IMR-90 (cell line): ENCODE measurements around the gene TF. TPM values are rescaled to one million over a fixed set of nuclear protein-coding genes. Genes with fewer than 3 reads are reported as not detected.

Experiments
- ATAC-seq: fragments of 200-7000 bp; cut with Tn5 transposase; 2 replicates; pipeline ENCODE4 v1.9.1; 2020; ENCODE audit warnings: low read depth, mild to moderate bottlenecking, moderate library complexity
- BruUV-seq: library from RNA; stranded (reverse); fragments of 400-500 nt; replicated peaks from 2 replicates; lab custom pipeline; 2021; lab: Mats Ljungman, UMichigan
- CTCF ChIA-PET: fragments of 300-600 bp; formaldehyde crosslinking; extraction: SDS; loops from one replicate; lab custom pipeline; 2021; ENCODE audit warnings: antibody characterized with exemption; lab: Yijun Ruan, JAX
- POLR2A ChIA-PET: fragments of 300-600 bp; sonication (Branson Sonifier 250); formaldehyde crosslinking; loops from one replicate; lab custom pipeline; 2022; ENCODE audit warnings: antibody characterized with exemption; ENCODE audit not compliant: unreplicated experiment; lab: Charles Lee
- DNase-seq: peaks from one replicate; pipeline ENCODE4 v3.0.0; 2013
- H2AFZ ChIP-seq: replicated peaks from 2 replicates; pipeline ENCODE3; 2013; ENCODE audit warnings: low read length, mild to moderate bottlenecking; ENCODE audit not compliant: poor library complexity
- H2AK5ac ChIP-seq: 2 replicates; pipeline ENCODE4 v1.6.1; 2013; ENCODE audit warnings: low read depth, low read length, inconsistent platforms
- H2AK9ac ChIP-seq: replicated peaks from 2 replicates; pipeline ENCODE3; 2013; ENCODE audit warnings: mild to moderate bottlenecking, low read depth, low read length, moderate library complexity; ENCODE audit not compliant: poor library complexity
- H2BK120ac ChIP-seq: 2 replicates; pipeline ENCODE4 v1.6.1; 2013; ENCODE audit warnings: low read depth, low read length, inconsistent platforms
- H2BK15ac ChIP-seq: 3 replicates; pipeline ENCODE4 v1.6.1; 2013; ENCODE audit warnings: low read depth, low read length, inconsistent platforms
- H2BK20ac ChIP-seq: 2 replicates; pipeline ENCODE4 v1.6.1; 2013; ENCODE audit warnings: low read depth, mild to moderate bottlenecking, inconsistent platforms, low read length, moderate library complexity
- H2BK5ac ChIP-seq: 2 replicates; pipeline ENCODE4 v1.6.1; 2013; ENCODE audit warnings: mild to moderate bottlenecking, low read depth, low read length, inconsistent platforms; ENCODE audit not compliant: poor library complexity, severe bottlenecking
- H3K14ac ChIP-seq: replicated peaks from 2 replicates; pipeline ENCODE4 v1.6.1; 2013; ENCODE audit warnings: low read depth, low read length, inconsistent platforms
- H3K18ac ChIP-seq: 2 replicates; pipeline ENCODE4 v1.6.1; 2013; ENCODE audit warnings: low read depth, low read length, control low read depth
- H3K23ac ChIP-seq: 2 replicates; pipeline ENCODE4 v1.6.1; 2013; ENCODE audit warnings: low read depth, low read length, inconsistent platforms
- H3K27ac ChIP-seq: 2 replicates; pipeline ENCODE4 v1.5.1; 2013; ENCODE audit warnings: mild to moderate bottlenecking, control low read depth, low read length; ENCODE audit not compliant: insufficient read depth
- H3K27me3 ChIP-seq: 2 replicates; pipeline ENCODE4 v1.6.1; 2013; ENCODE audit warnings: low read length; ENCODE audit not compliant: control insufficient read depth, insufficient read depth
- H3K36me3 ChIP-seq: 2 replicates; pipeline ENCODE4 v1.6.1; 2013; ENCODE audit warnings: low read length, mixed read lengths; ENCODE audit not compliant: control insufficient read depth, insufficient read depth
- H3K4ac ChIP-seq: 2 replicates; pipeline ENCODE4 v1.6.1; 2013; ENCODE audit warnings: low read depth, low read length, inconsistent platforms
- H3K4me1 ChIP-seq: 2 replicates; pipeline ENCODE4 v1.6.1; 2013; ENCODE audit warnings: low read length, mixed read lengths; ENCODE audit not compliant: control insufficient read depth, insufficient read depth
- H3K4me2 ChIP-seq: 2 replicates; pipeline ENCODE4 v1.6.1; 2013; ENCODE audit warnings: low read depth, mild to moderate bottlenecking, control low read depth, low read length, moderate library complexity
- H3K4me3 ChIP-seq: 2 replicates; pipeline ENCODE4 v1.5.1; 2013; ENCODE audit warnings: low read depth, mild to moderate bottlenecking, control low read depth, low read length, moderate library complexity; ENCODE audit not compliant: insufficient read depth
- H3K56ac ChIP-seq: 2 replicates; pipeline ENCODE4 v1.6.1; 2013; ENCODE audit warnings: low read length, inconsistent platforms; ENCODE audit not compliant: insufficient read depth; ENCODE audit errors: extremely low read depth
- H3K79me1 ChIP-seq, 2 experiments: 2 replicates each; pipeline ENCODE4 v1.6.1; 2013; ENCODE audit warnings: low read length in 2 of 2, inconsistent platforms in 1 of 2, low read depth in 1 of 2
- H3K9ac ChIP-seq: 2 replicates; pipeline ENCODE4 v1.6.1; 2013; ENCODE audit warnings: low read depth, low read length, control low read depth
- H3K9me1 ChIP-seq: 2 replicates; pipeline ENCODE4 v1.6.1; 2013; ENCODE audit warnings: low read length, inconsistent platforms; ENCODE audit not compliant: insufficient read depth
- H3K9me3 ChIP-seq: 2 replicates; pipeline ENCODE4 v1.6.1; 2013; ENCODE audit warnings: low read length; ENCODE audit not compliant: control insufficient read depth, insufficient read depth
- H4K20me1 ChIP-seq: 2 replicates; pipeline ENCODE4 v1.6.1; 2013; ENCODE audit warnings: low read length, inconsistent platforms; ENCODE audit not compliant: insufficient read depth
- H4K5ac ChIP-seq: 2 replicates; pipeline ENCODE4 v1.6.1; 2013; ENCODE audit warnings: mild to moderate bottlenecking, low read depth, low read length, control low read depth
- H4K8ac ChIP-seq, 2 experiments: 2 replicates each; pipeline ENCODE4 v1.6.1; 2013; ENCODE audit warnings: low read depth in 2 of 2, low read length in 2 of 2, control low read depth in 1 of 2, inconsistent platforms in 1 of 2
- H4K91ac ChIP-seq: 2 replicates; pipeline ENCODE4 v1.6.1; 2013; ENCODE audit warnings: low read depth, low read length, inconsistent platforms; ENCODE audit not compliant: insufficient read depth
- BHLHE40 ChIP-seq: fragments of 150-350 bp; IDR thresholded peaks from 2 replicates; pipeline ENCODE4 v1.6.1; 2016; ENCODE audit warnings: mild to moderate bottlenecking, low read depth, low read length
- CEBPB ChIP-seq: IDR thresholded peaks from 2 replicates; pipeline ENCODE4 v1.6.1; 2012; ENCODE audit warnings: low read depth, low read length, improper control_type of control experiment
- CHD1 ChIP-seq: IDR thresholded peaks from 2 replicates; pipeline ENCODE4 v1.6.1; 2012; ENCODE audit warnings: low read depth, low read length, improper control_type of control experiment
- FOS ChIP-seq: fragments of 150-350 bp; IDR thresholded peaks from 2 replicates; pipeline ENCODE4 v1.6.1; 2016; ENCODE audit warnings: low read depth, low read length
- MAFK ChIP-seq: IDR thresholded peaks from 2 replicates; pipeline ENCODE4 v1.6.1; 2012; ENCODE audit warnings: low read depth, low read length, improper control_type of control experiment
- MAZ ChIP-seq: IDR thresholded peaks from 2 replicates; pipeline ENCODE4 v1.6.1; 2012; ENCODE audit warnings: low read depth, mild to moderate bottlenecking, low read length, improper control_type of control experiment, moderate library complexity, borderline replicate concordance
- MXI1 ChIP-seq: IDR thresholded peaks from 2 replicates; pipeline ENCODE4 v1.6.1; 2012; ENCODE audit warnings: low read depth, mild to moderate bottlenecking, low read length, moderate library complexity, borderline replicate concordance
- NFE2L2 ChIP-seq: fragments of 150-350 bp; IDR thresholded peaks from 2 replicates; pipeline ENCODE4 v1.6.1; 2016; ENCODE audit warnings: low read depth, mild to moderate bottlenecking, low read length
- POLR2A ChIP-seq: IDR thresholded peaks from 2 replicates; pipeline ENCODE4 v1.6.1; 2012; ENCODE audit warnings: mild to moderate bottlenecking, low read depth, low read length
- RAD21 ChIP-seq: IDR thresholded peaks from 2 replicates; pipeline ENCODE4 v1.6.1; 2012; ENCODE audit warnings: low read length, improper control_type of control experiment
- RCOR1 ChIP-seq: IDR thresholded peaks from 2 replicates; pipeline ENCODE4 v1.6.1; 2012; ENCODE audit warnings: mild to moderate bottlenecking, low read length, improper control_type of control experiment; ENCODE audit not compliant: insufficient replicate concordance
- SMC3 ChIP-seq: fragments of 150-350 bp; IDR thresholded peaks from 2 replicates; pipeline ENCODE4 v1.6.1; 2016; ENCODE audit warnings: low read depth, mild to moderate bottlenecking, antibody characterized with exemption, low read length, moderate library complexity
- WGBS, 2 experiments: methylation state at CpG; one replicate each; pipeline versions ENCODE4 v1.1.5 to v1.1.7; 2013; ENCODE audit warnings: missing lambda C conversion rate in 2 of 2; ENCODE audit not compliant: insufficient read length in 1 of 2; ENCODE audit errors: extremely low coverage in 2 of 2; 5-methylcytosine and 5-hydroxymethylcytosine counted together
- dilution Hi-C: fragments of 300-500 bp; cut with HindIII; formaldehyde crosslinking; loops from one replicate; pipeline ENCODE4 v1.14.3; 2018; ENCODE audit warnings: low sequenced_read_pairs; ENCODE audit not compliant: unreplicated experiment
- in situ Hi-C: fragments of 300-500 bp; cut with MboI; formaldehyde crosslinking; loops from 3 replicates; pipeline ENCODE4 v1.14.3; 2019; ENCODE audit warnings: low sequenced_read_pairs, inconsistent platforms, mixed read lengths
- intact Hi-C: fragments of 100-400 bp; cut with micrococcal nuclease; formaldehyde crosslinking; loops from 2 replicates; pipeline ENCODE4 v1.10.0; 2022
- polyA plus RNA-seq, 3 experiments: library from polyadenylated mRNA; depleted of rRNA; stranded (reverse); fragments of >200 nt; gene quantifications; 2 replicates each; pipeline ENCODE4 v1.2.3, GENCODE V29; 2012; ENCODE audit warnings: low replicate concordance in 1 of 3
- total RNA-seq: library from RNA; depleted of rRNA; stranded (reverse); fragments of >200 nt; gene quantifications from 2 replicates; pipeline ENCODE4 v1.2.3, GENCODE V29; 2012
- TF ChIP-seq, protein P1 (sequence below): fragments of 150-350 bp; IDR thresholded peaks from 2 replicates; pipeline ENCODE4 v1.6.1; 2017; ENCODE audit warnings: mild to moderate bottlenecking, antibody characterized with exemption, low read length, low read depth
- TF ChIP-seq, protein P2 (sequence below): conservative IDR thresholded peaks from 2 replicates; pipeline ENCODE4 v1.5.1; 2012; ENCODE audit warnings: mild to moderate bottlenecking, low read depth, low read length, improper control_type of control experiment

TF gene
- total and polyA plus RNA-seq, 2 of the 4 experiments (the other 2 are of a cell fraction): 0.07 TPM; not detected in 1

DNA sequence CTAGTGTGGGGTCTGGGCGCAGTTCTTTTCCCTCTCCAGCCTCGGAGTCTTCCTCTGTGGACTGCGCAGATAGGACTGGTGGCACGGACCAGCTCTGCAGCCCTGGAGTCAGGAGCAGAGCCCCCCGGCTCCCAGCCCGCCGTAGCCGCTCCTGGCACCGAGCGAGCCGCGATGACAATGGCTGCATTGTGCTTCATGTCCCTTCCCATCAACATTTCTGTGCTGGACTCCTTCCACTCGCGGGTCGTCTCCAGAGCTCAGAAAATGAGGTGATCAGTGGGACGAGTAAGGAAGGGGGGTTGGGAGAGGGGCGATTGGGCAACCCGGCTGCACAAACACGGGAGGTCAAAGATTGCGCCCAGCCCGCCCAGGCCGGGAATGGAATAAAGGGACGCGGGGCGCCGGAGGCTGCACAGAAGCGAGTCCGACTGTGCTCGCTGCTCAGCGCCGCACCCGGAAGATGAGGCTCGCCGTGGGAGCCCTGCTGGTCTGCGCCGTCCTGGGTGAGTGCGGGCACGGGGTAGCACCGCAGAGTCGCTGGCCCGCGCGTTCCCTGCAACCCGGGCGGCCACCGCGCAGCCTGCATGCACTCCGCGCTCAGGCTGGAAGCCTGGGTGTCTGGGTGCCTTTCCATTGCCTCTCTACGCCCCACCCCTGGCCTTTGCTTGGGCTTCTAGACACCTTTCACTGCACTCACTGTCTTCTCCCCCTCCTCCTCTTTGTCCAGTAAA is at the start of gene TF (continued):
- TF ChIP-seq SMC3 (no peak), MAFK (no peak), FOS (no peak)

DNA sequence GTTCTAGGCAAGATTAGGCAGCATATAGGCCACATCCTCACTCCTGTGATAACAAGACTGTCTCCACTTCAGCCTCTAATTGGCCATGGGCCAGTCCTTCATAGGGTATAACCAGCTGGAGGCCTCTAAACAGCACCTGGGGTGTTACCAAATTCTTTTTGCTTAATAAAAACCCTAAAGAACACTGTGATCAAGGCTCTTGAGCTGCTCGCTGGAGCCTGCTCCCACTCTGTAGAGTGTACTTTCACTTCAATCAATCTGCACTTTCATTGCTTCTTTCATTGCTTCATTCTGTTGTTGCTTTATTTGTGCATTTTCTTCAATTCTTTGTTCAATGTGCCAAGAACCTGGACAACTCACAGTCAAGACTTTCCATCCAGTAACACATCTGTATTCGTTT is 48.2 kb upstream of the TF start:
- no TSS peak for BruUV-seq
- H3K23ac ChIP-seq: no peak overlapping the region
- no peaks in the 10 kb centered on the region for H3K4me1 ChIP-seq
- H3K27me3 ChIP-seq: peaks cover 8% of the 10 kb centered on the region
- no peak overlapping the region for H3K4me2 ChIP-seq
- no peak overlapping the region for H2AK5ac ChIP-seq
- H4K91ac ChIP-seq: no peak overlapping the region
- no peak overlapping the region for H2BK120ac ChIP-seq
- no peak overlapping the region for H3K9ac ChIP-seq
- no peaks in the 10 kb centered on the region for H3K36me3 ChIP-seq
- ATAC-seq: no peak
- CTCF ChIA-PET: no interaction called here
- no peak overlapping the region for H3K27ac ChIP-seq
- H2AK9ac ChIP-seq: no peak overlapping the region
- no peaks in the 10 kb centered on the region for H3K9me1 ChIP-seq
- H4K5ac ChIP-seq: no peak overlapping the region
- no peak overlapping the region for H3K4me3 ChIP-seq
- H2BK20ac ChIP-seq: no peak overlapping the region
- no peak overlapping the region for H3K4ac ChIP-seq
- no peak overlapping the region for H3K18ac ChIP-seq
- no peak overlapping the region for H2BK5ac ChIP-seq
- H2BK15ac ChIP-seq: no peak overlapping the region
- no peaks in the 10 kb centered on the region for H4K20me1 ChIP-seq
- POLR2A ChIA-PET: no interaction called here
- in situ Hi-C loops: no loop called here
- dilution Hi-C loops: no loop called here
- WGBS, 2 experiments: no CpG with 5 or more reads among the region's 2 CpGs
- no peak overlapping the region for H2AFZ ChIP-seq
- no peak overlapping the region for H3K56ac ChIP-seq
- H3K79me1 ChIP-seq: no peaks in the 10 kb centered on the region
- H3K14ac ChIP-seq: no peak overlapping the region
- no peaks in the 10 kb centered on the region for H3K9me3 ChIP-seq
- no peak overlapping the region for H4K8ac ChIP-seq
- intact Hi-C loops: no loop called here
- DNase-seq: no peak
- TF ChIP-seq POLR2A (no peak), BHLHE40 (no peak), RCOR1 (no peak), CEBPB (no peak), NFE2L2 (no peak), RAD21 (no peak), MXI1 (no peak), CHD1 (no peak), FOS (no peak), SMC3 (no peak), MAZ (no peak), MAFK (no peak)
- TF ChIP-seq, protein P1, sequence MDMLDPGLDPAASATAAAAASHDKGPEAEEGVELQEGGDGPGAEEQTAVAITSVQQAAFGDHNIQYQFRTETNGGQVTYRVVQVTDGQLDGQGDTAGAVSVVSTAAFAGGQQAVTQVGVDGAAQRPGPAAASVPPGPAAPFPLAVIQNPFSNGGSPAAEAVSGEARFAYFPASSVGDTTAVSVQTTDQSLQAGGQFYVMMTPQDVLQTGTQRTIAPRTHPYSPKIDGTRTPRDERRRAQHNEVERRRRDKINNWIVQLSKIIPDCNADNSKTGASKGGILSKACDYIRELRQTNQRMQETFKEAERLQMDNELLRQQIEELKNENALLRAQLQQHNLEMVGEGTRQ: no peak
- TF ChIP-seq, protein P2, sequence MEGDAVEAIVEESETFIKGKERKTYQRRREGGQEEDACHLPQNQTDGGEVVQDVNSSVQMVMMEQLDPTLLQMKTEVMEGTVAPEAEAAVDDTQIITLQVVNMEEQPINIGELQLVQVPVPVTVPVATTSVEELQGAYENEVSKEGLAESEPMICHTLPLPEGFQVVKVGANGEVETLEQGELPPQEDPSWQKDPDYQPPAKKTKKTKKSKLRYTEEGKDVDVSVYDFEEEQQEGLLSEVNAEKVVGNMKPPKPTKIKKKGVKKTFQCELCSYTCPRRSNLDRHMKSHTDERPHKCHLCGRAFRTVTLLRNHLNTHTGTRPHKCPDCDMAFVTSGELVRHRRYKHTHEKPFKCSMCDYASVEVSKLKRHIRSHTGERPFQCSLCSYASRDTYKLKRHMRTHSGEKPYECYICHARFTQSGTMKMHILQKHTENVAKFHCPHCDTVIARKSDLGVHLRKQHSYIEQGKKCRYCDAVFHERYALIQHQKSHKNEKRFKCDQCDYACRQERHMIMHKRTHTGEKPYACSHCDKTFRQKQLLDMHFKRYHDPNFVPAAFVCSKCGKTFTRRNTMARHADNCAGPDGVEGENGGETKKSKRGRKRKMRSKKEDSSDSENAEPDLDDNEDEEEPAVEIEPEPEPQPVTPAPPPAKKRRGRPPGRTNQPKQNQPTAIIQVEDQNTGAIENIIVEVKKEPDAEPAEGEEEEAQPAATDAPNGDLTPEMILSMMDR: no peak
